GM12878 (cell line): ENCODE measurements around the gene CIB2. TPM values are rescaled to one million over a fixed set of nuclear protein-coding genes. Genes with fewer than 3 reads are reported as not detected.

Experiments used
- BACH1 ChIP-seq: fragments of 450-650 bp; IDR thresholded peaks from 2 replicates; pipeline ENCODE4 v1.6.1; 2017; ENCODE audit warnings: mild to moderate bottlenecking, borderline replicate concordance
- CBFB ChIP-seq: IDR thresholded peaks from 2 replicates; pipeline ENCODE4 v1.6.1; 2016; ENCODE audit warnings: antibody characterized with exemption, low read depth
- CBX3 ChIP-seq: fragments of 200-600 bp; sonication (generic); IDR thresholded peaks from 2 replicates; pipeline ENCODE4 v1.6.1; 2016; ENCODE audit warnings: low read depth, borderline replicate concordance
- CEBPB ChIP-seq, 2 experiments: fragments of 150-350 bp in 1 of 2; IDR thresholded peaks; 2 replicates each; pipeline ENCODE4 v1.6.1; 2012 to 2014; ENCODE audit warnings: low read depth in 2 of 2, low read length in 2 of 2, borderline replicate concordance in 1 of 2, inconsistent platforms in 1 of 2
- ESRRA ChIP-seq: IDR thresholded peaks from 2 replicates; pipeline ENCODE4 v1.6.1; 2012; ENCODE audit warnings: mild to moderate bottlenecking, low read length, improper control_type of control experiment
- FOS ChIP-seq: IDR thresholded peaks from 3 replicates; pipeline ENCODE4 v1.6.1; 2011; ENCODE audit warnings: borderline replicate concordance; ENCODE audit not compliant: insufficient read length; ENCODE audit errors: extremely low read depth
- GABPA ChIP-seq: IDR thresholded peaks from 2 replicates; pipeline ENCODE4 v1.6.1; 2014; ENCODE audit warnings: antibody characterized with exemption, low read depth, mild to moderate bottlenecking, inconsistent platforms
- HCFC1 ChIP-seq: fragments of 150-350 bp; IDR thresholded peaks from 2 replicates; pipeline ENCODE4 v1.6.1; 2014; ENCODE audit warnings: low read length
- HDGF ChIP-seq: fragments of 450-650 bp; IDR thresholded peaks from 2 replicates; pipeline ENCODE4 v1.6.1; 2016; ENCODE audit warnings: antibody characterized with exemption
- JUNB ChIP-seq: IDR thresholded peaks from 2 replicates; pipeline ENCODE4 v1.6.1; 2016; ENCODE audit warnings: antibody characterized with exemption, mild to moderate bottlenecking
- JUND ChIP-seq: IDR thresholded peaks from 2 replicates; pipeline ENCODE4 v1.6.1; 2012; ENCODE audit warnings: low read depth, mild to moderate bottlenecking, low read length, improper control_type of control experiment, moderate library complexity
- KDM1A ChIP-seq: fragments of 200-600 bp; sonication (generic); IDR thresholded peaks from 2 replicates; pipeline ENCODE4 v1.6.1; 2016; ENCODE audit warnings: borderline replicate concordance
- KLF5 ChIP-seq: fragments of 450-650 bp; IDR thresholded peaks from 2 replicates; pipeline ENCODE4 v1.6.1; 2014; ENCODE audit warnings: mild to moderate bottlenecking; ENCODE audit not compliant: partially characterized antibody
- MAX ChIP-seq: IDR thresholded peaks from 2 replicates; pipeline ENCODE4 v1.6.1; 2012; ENCODE audit warnings: low read depth, low read length, improper control_type of control experiment
- NFIC ChIP-seq: IDR thresholded peaks from 2 replicates; pipeline ENCODE4 v1.6.1; 2012; ENCODE audit warnings: low read depth, mild to moderate bottlenecking, inconsistent platforms, low read length, moderate library complexity
- RFX5 ChIP-seq: IDR thresholded peaks from 2 replicates; pipeline ENCODE4 v1.6.1; 2011; ENCODE audit warnings: low read depth, low read length, improper control_type of control experiment
- RUNX3 ChIP-seq: IDR thresholded peaks from 2 replicates; pipeline ENCODE4 v1.6.1; 2012; ENCODE audit warnings: low read length, inconsistent platforms
- SMAD5 ChIP-seq: IDR thresholded peaks from 2 replicates; pipeline ENCODE4 v1.6.1; 2016; ENCODE audit warnings: antibody characterized with exemption, low read depth
- SREBF2 ChIP-seq: IDR thresholded peaks from 2 replicates; pipeline ENCODE4 v1.6.1; 2012; ENCODE audit warnings: mild to moderate bottlenecking, low read length
- SUZ12 ChIP-seq: fragments of 200-600 bp; sonication (generic); IDR thresholded peaks from one replicate; pipeline ENCODE4 v1.6.1; 2018; ENCODE audit warnings: antibody characterized with exemption, mild to moderate bottlenecking; ENCODE audit not compliant: unreplicated experiment
- TBL1XR1 ChIP-seq: IDR thresholded peaks from 2 replicates; pipeline ENCODE4 v1.6.1; 2012; ENCODE audit warnings: low read depth, low read length, improper control_type of control experiment
- YY1 ChIP-seq: IDR thresholded peaks from 2 replicates; pipeline ENCODE4 v1.6.1; 2011; ENCODE audit warnings: low read depth, mild to moderate bottlenecking, low read length
- ZBED1 ChIP-seq: IDR thresholded peaks from 2 replicates; pipeline ENCODE4 v1.6.1; 2016; ENCODE audit warnings: borderline replicate concordance
- ZNF207 ChIP-seq: fragments of 450-650 bp; IDR thresholded peaks from 2 replicates; pipeline ENCODE4 v1.6.1; 2014; ENCODE audit warnings: antibody characterized with exemption, mild to moderate bottlenecking, borderline replicate concordance
- ZNF687 ChIP-seq: fragments of 450-650 bp; IDR thresholded peaks from 2 replicates; pipeline ENCODE4 v1.6.1; 2017; ENCODE audit warnings: mild to moderate bottlenecking, moderate library complexity
- ZZZ3 ChIP-seq: IDR thresholded peaks from 2 replicates; pipeline ENCODE4 v1.6.1; 2011; ENCODE audit warnings: low read depth; ENCODE audit not compliant: control insufficient read depth, insufficient read length
- polyA plus RNA-seq, 11 experiments: library from polyadenylated mRNA; depleted of rRNA in 4 of 11; unstranded in 6 of 11; stranded (reverse) in 5 of 11; fragments of >200 nt; fragmentation: Nextera tagmentation in 4 of 11; fragmentation: Illumina TruSeq in 1 of 11; extraction: Ambion mirVana in 4 of 11; extraction: Trizol in 1 of 11; gene quantifications; 1 replicate in 1 of 11; 2 replicates in 10 of 11; pipeline versions ENCODE4 v1.2.1 to v1.2.3, GENCODE V29; 2011 to 2016; ENCODE audit warnings: inconsistent platforms in 2 of 11, missing spikeins in 2 of 11, low read depth in 1 of 11
- total RNA-seq, 4 experiments: library from RNA; depleted of rRNA in 3 of 4; stranded (reverse); fragments of >200 nt in 3 of 4; fragmentation: Illumina TruSeq in 1 of 4; extraction: Trizol in 1 of 4; gene quantifications; 2 replicates each; pipeline versions ENCODE4 v1.2.1 to v1.2.3, GENCODE V29; 2013 to 2021
- TF ChIP-seq, protein P1 (sequence below): fragments of 450-650 bp; IDR thresholded peaks from 2 replicates; pipeline ENCODE4 v1.6.1; 2018; ENCODE audit warnings: borderline replicate concordance, mild to moderate bottlenecking; ENCODE audit not compliant: partially characterized antibody

CIB2 gene
- total and polyA plus RNA-seq, 10 of the 15 experiments (the other 5 are each of a cell fraction or from before 2014, with no cell fraction given) = 0.56 to 12.1 (median 7.1) TPM

DNA sequence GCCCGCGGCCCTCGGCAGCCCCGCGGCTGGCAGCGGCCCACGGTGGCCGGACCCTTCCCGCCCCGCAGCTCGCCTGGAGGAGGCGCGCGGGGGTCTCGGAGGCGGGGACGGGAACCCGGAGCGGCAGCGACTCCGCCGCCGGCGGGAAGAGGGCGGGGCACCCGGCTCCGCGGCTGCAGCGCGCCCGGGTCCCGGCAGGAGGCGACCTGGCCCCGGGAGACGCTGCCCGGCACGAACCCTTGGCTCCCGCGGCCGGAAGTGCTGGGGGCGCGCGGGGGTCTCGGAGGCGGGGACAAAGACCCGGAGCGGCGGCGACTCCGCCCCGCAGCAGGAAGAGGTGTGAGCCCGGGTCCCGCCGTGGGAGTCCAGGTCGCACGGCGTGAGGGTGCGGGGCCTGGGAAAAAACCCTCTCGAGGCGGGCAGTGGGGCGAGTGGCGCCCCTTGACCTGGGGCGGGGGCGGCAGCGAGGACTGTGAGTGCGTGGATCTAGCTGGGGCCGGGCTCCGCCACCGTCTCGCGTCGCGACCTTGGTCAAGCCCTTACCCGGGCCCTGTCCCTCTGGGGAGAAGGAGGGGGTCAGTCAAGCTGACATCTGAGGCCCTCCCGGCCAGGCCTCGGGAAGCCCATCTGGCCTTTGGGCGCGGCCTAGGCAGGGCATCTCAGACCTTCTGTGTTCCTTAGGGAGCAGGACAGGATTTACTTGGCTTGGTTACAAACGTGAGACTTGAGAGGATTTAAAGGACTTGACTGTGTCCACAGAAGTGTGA is at the start of gene CIB2 (continued):
- TF ChIP-seq KLF5 = peak; percentile 41
- no peak for TF ChIP-seq TBL1XR1
- TF ChIP-seq CBX3 = no peak
- TF ChIP-seq ESRRA = no peak
- TF ChIP-seq HDGF = peak; percentile 60; the same call in 1 of the 2 replicates
- peak; percentile 76; the same call in 1 of the 2 replicates for TF ChIP-seq ZNF687
- TF ChIP-seq ZBED1 = no peak
- no peak for TF ChIP-seq RUNX3
- TF ChIP-seq MAX = no peak; the same call in 1 of the 2 replicates
- TF ChIP-seq RFX5 = no peak
- no peak for TF ChIP-seq ZZZ3
- TF ChIP-seq JUND = no peak
- TF ChIP-seq KDM1A = no peak
- no peak for TF ChIP-seq CEBPB (IDR thresholded peaks at IDR 0.05; ENCODE audit: borderline replicate concordance in 1 of 2, low read depth in 2 of 2, low read length in 2 of 2)
- TF ChIP-seq NFIC = no peak
- TF ChIP-seq YY1 = peak; percentile 71
- TF ChIP-seq HCFC1 = no peak
- TF ChIP-seq ZNF207 = no peak; the same call in 1 of the 2 replicates
- no peak for TF ChIP-seq JUNB
- TF ChIP-seq, protein P1, sequence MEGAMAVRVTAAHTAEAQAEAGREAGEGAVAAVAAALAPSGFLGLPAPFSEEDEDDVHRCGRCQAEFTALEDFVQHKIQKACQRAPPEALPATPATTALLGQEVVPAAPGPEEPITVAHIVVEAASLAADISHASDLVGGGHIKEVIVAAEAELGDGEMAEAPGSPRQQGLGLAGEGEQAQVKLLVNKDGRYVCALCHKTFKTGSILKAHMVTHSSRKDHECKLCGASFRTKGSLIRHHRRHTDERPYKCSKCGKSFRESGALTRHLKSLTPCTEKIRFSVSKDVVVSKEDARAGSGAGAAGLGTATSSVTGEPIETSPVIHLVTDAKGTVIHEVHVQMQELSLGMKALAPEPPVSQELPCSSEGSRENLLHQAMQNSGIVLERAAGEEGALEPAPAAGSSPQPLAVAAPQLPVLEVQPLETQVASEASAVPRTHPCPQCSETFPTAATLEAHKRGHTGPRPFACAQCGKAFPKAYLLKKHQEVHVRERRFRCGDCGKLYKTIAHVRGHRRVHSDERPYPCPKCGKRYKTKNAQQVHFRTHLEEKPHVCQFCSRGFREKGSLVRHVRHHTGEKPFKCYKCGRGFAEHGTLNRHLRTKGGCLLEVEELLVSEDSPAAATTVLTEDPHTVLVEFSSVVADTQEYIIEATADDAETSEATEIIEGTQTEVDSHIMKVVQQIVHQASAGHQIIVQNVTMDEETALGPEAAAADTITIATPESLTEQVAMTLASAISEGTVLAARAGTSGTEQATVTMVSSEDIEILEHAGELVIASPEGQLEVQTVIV = no peak
- no peak for TF ChIP-seq CBFB
- no peak for TF ChIP-seq SUZ12
- TF ChIP-seq BACH1 = peak; percentile 73
- TF ChIP-seq SMAD5 = no peak
- no peak for TF ChIP-seq SREBF2
- no peak for TF ChIP-seq FOS
- no peak for TF ChIP-seq GABPA
